PC-9 (cell line): Measurements from ENCODE around the gene LIMS2. TPM values are rescaled to one million over a fixed set of nuclear protein-coding genes. Genes with fewer than 3 reads are reported as not detected.

Source experiments
- BruUV-seq: library from RNA; stranded (reverse); fragments of 400-500 nt; replicated peaks from 2 replicates; lab custom pipeline; 2021; lab: Mats Ljungman, UMichigan
- CTCF ChIA-PET: fragments of 300-600 bp; sonication (Branson Sonifier 250); formaldehyde crosslinking; loops from one replicate; lab custom pipeline; 2022; ENCODE audit warnings: antibody characterized with exemption; lab: Charles Lee
- POLR2A ChIA-PET: fragments of 300-600 bp; sonication (Branson Sonifier 250); formaldehyde crosslinking; loops from one replicate; lab custom pipeline; 2022; ENCODE audit warnings: antibody characterized with exemption; ENCODE audit not compliant: unreplicated experiment; lab: Charles Lee
- DNase-seq, 2 experiments: peaks; one replicate each; pipeline versions ENCODE4 v3.0.0 to v3.0.0-alpha.2; 2015 to 2022; ENCODE audit warnings: mixed read lengths in 1 of 2
- H2AFZ ChIP-seq: fragments of 200-600 bp; sonication (generic); 2 replicates; pipeline ENCODE4 v1.8.1; 2017; ENCODE audit warnings: antibody characterized with exemption
- H3F3A ChIP-seq: fragments of 200-600 bp; sonication (generic); 2 replicates; pipeline ENCODE4 v1.8.1; 2017; ENCODE audit warnings: antibody characterized with exemption, mild to moderate bottlenecking, low read depth; ENCODE audit not compliant: insufficient read depth
- H3K27ac ChIP-seq: fragments of 200-600 bp; sonication (generic); 2 replicates; pipeline ENCODE4 v1.6.1; 2016; ENCODE audit warnings: mixed run types
- H3K27me3 ChIP-seq: fragments of 200-600 bp; sonication (generic); 2 replicates; pipeline ENCODE4 v1.6.1; 2016; ENCODE audit warnings: low read depth, mixed run types; ENCODE audit not compliant: insufficient read depth
- H3K36me3 ChIP-seq: fragments of 200-600 bp; sonication (generic); 2 replicates; pipeline ENCODE4 v1.6.1; 2016; ENCODE audit warnings: low read depth, mixed run types
- H3K4me1 ChIP-seq: fragments of 200-600 bp; sonication (generic); replicated peaks from 2 replicates; pipeline ENCODE4 v1.6.1; 2016; ENCODE audit warnings: mixed run types; ENCODE audit not compliant: insufficient read depth
- H3K4me2 ChIP-seq: fragments of 200-600 bp; sonication (generic); 2 replicates; pipeline ENCODE4 v1.6.1; 2017; ENCODE audit warnings: mixed run types
- H3K4me3 ChIP-seq: fragments of 200-600 bp; sonication (generic); 2 replicates; pipeline ENCODE4 v1.6.1; 2016; ENCODE audit warnings: mixed run types
- H3K79me2 ChIP-seq: fragments of 200-600 bp; sonication (generic); 2 replicates; pipeline ENCODE4 v1.6.1; 2017; ENCODE audit warnings: low read depth, mixed run types
- H3K9me2 ChIP-seq: fragments of 200-600 bp; sonication (generic); 2 replicates; pipeline ENCODE4 v1.8.1; 2017; ENCODE audit warnings: mild to moderate bottlenecking; ENCODE audit not compliant: insufficient read depth
- H3K9me3 ChIP-seq: fragments of 200-600 bp; sonication (generic); 2 replicates; pipeline ENCODE4 v1.8.1; 2016; ENCODE audit warnings: low read depth; ENCODE audit not compliant: insufficient read depth
- H4K20me1 ChIP-seq: fragments of 200-600 bp; sonication (generic); 2 replicates; pipeline ENCODE4 v1.8.1; 2017; ENCODE audit not compliant: insufficient read depth
- CTCF ChIP-seq: fragments of 200-600 bp; sonication (generic); conservative IDR thresholded peaks from 2 replicates; pipeline ENCODE4 v1.6.1; 2017; ENCODE audit warnings: mixed run types, antibody characterized with exemption, mild to moderate bottlenecking, moderate library complexity
- EZH2 ChIP-seq: fragments of 200-600 bp; sonication (generic); IDR thresholded peaks from 2 replicates; pipeline ENCODE4 v1.8.0; 2017; ENCODE audit warnings: antibody characterized with exemption, low read depth
- intact Hi-C: fragments of 100-400 bp; cut with micrococcal nuclease; formaldehyde crosslinking; loops from one replicate; pipeline ENCODE4 v1.10.0; 2022; ENCODE audit not compliant: unreplicated experiment
- total RNA-seq: library from RNA; stranded (reverse); gene quantifications from 2 replicates; pipeline ENCODE4 v1.2.3, GENCODE V29; 2021

The LIMS2 gene
- total RNA-seq, 1 experiment from 2014 or later, result 1.4 TPM

GRCh38 chr2:127649684-127650040 is 25.7 kb downstream of the LIMS2 start:
- peak; percentile 97 for TF ChIP-seq CTCF
- TF ChIP-seq EZH2, result no peak
- H3K36me3 ChIP-seq, result no peaks in the 10 kb centered on the region
- no peak overlapping the region for H3K4me2 ChIP-seq
- no TSS peak for BruUV-seq
- H3K4me1 ChIP-seq, result no peaks in the 10 kb centered on the region; the same call in 1 of the 2 replicates
- H3K9me2 ChIP-seq, result no peaks in the 10 kb centered on the region
- H2AFZ ChIP-seq, result no peak overlapping the region
- no peak overlapping the region for H3K27ac ChIP-seq
- H4K20me1 ChIP-seq, result no peaks in the 10 kb centered on the region
- no peaks in the 10 kb centered on the region for H3K9me3 ChIP-seq
- intact Hi-C loops, result loop anchor here (1.0 to 10.0 kb wide), 6 partner anchors 51 to 452 kb away; partner anchors contain the start of genes IWS1 and SFT2D3
- ChIA-PET POLR2A (no interaction called here), CTCF (interaction anchor here (0.5 to 1.6 kb wide), 4 partner anchors 26 to 457 kb away, joined by 4 to 15 read pairs (median 4); partner anchors contain the start of genes ERCC3 and LIMS2)
- H3F3A ChIP-seq, result no peaks in the 10 kb centered on the region
- peak; percentile 74 to 83 for DNase-seq
- H3K4me3 ChIP-seq, result no peak overlapping the region
- H3K27me3 ChIP-seq, result no peaks in the 10 kb centered on the region
- H3K79me2 ChIP-seq, result no peaks in the 10 kb centered on the region

DNA sequence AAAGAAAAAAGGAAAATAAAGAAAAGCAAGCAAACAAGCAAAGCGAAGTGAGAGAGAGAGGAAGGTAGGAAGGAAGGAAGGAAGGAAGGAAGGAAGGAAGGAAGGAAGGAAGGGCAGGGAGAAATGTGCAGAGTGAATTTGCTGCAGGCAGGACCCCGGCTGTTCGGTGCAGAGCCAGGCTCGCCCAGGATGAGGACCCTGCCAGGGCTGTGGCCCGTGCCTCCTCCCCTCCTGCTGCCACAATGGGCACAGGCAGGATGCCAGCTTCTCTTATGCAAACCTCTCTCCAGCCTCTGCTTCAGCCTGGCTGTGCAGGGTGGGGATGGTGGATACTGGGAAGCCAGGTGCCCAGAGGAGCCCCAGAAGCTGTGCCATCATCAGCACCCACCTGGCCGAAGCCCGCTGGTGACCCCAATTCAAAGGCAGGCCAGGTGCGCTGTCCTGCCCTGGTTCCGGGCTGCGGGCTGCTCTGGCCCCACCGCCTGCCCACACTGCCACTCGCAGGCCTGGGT is 26.2 kb downstream of the LIMS2 start:
- Histone ChIP-seq H3K9me2 (no peaks in the 10 kb centered on the region), H3K4me3 (no peak overlapping the region), H3K27me3 (no peaks in the 10 kb centered on the region), H3K9me3 (no peaks in the 10 kb centered on the region), H2AFZ (no peak overlapping the region), H3K27ac (no peak overlapping the region), H3F3A (no peaks in the 10 kb centered on the region), H4K20me1 (no peaks in the 10 kb centered on the region), H3K36me3 (no peaks in the 10 kb centered on the region), H3K79me2 (no peaks in the 10 kb centered on the region), H3K4me2 (no peak overlapping the region), H3K4me1 (no peaks in the 10 kb centered on the region; the same call in 1 of the 2 replicates)
- POLR2A ChIA-PET, result no interaction called here
- BruUV-seq, result no TSS peak
- intact Hi-C loops, result loop anchor here (1.0 to 10.0 kb wide), 6 partner anchors 52 to 452 kb away; partner anchors contain the start of genes IWS1 and SFT2D3
- DNase-seq, result no peak
- CTCF ChIA-PET, result interaction anchor here (1.6 kb wide), 1 partner anchor 58 kb away, joined by 15 read pairs; no protein-coding TSS in a partner anchor
- no peak for TF ChIP-seq CTCF
- TF ChIP-seq EZH2, result no peak

DNA sequence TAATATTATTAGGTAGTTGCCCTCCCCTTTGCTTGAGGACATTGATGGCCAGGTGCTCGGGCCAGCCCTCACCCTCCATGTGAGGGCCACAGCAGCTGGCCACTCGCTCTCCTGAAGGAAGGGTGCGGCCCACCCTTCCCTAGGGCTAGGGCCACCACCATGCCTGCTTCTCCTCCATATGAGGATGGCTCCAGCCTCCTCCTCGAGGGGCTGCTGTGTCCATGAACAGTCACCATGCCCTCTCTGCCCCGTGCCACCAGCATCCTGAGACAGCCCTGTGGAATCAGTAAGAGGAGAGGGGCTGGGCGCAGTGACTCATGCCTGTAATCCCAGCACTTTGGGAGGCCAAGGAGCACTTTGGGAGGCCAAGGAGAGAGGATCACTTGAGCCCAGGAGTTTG is 27.0 kb downstream of the LIMS2 start:
- no peak overlapping the region for H3K4me3 ChIP-seq
- H3F3A ChIP-seq, result no peaks in the 10 kb centered on the region
- H2AFZ ChIP-seq, result no peak overlapping the region
- H3K79me2 ChIP-seq, result no peaks in the 10 kb centered on the region
- BruUV-seq, result no TSS peak
- no peaks in the 10 kb centered on the region for H3K36me3 ChIP-seq
- intact Hi-C loops, result loop anchor here (2.0 to 10.0 kb wide), 4 partner anchors 52 to 451 kb away; partner anchors contain the start of gene SFT2D3
- H4K20me1 ChIP-seq, result no peaks in the 10 kb centered on the region
- no peaks in the 10 kb centered on the region for H3K27me3 ChIP-seq
- TF ChIP-seq EZH2 (no peak), CTCF (no peak)
- no peaks in the 10 kb centered on the region for H3K9me2 ChIP-seq
- no peak overlapping the region for H3K4me2 ChIP-seq
- ChIA-PET CTCF (interaction anchor here (1.1 kb wide), 1 partner anchor 24 kb away, joined by 3 read pairs; no protein-coding TSS in a partner anchor), POLR2A (no interaction called here)
- no peaks in the 10 kb centered on the region; the same call in 1 of the 2 replicates for H3K4me1 ChIP-seq
- DNase-seq, result no peak
- no peaks in the 10 kb centered on the region for H3K9me3 ChIP-seq
- no peak overlapping the region for H3K27ac ChIP-seq
